Glutamatergic neuron (in vitro differentiated cells): ENCODE data around the gene ZNF438. TPM values are rescaled to one million over a fixed set of nuclear protein-coding genes. Genes with fewer than 3 reads are reported as not detected.

ENCODE experiments used
- DNase-seq: peaks from one replicate; pipeline ENCODE4 v3.0.0; 2022
- H3K27ac Mint-ChIP-seq: one replicate; pipeline ENCODE4 v1.8.0; 2020; ENCODE audit warnings: mild to moderate bottlenecking, mixed read lengths, inconsistent platforms; ENCODE audit not compliant: unreplicated experiment
- H3K27me3 Mint-ChIP-seq: one replicate; pipeline ENCODE4 v1.8.0; 2020; ENCODE audit warnings: mild to moderate bottlenecking, moderate library complexity, mixed read lengths, inconsistent platforms; ENCODE audit not compliant: unreplicated experiment
- H3K36me3 Mint-ChIP-seq: one replicate; pipeline ENCODE4 v1.8.0; 2020; ENCODE audit warnings: mild to moderate bottlenecking, mixed read lengths, inconsistent platforms; ENCODE audit not compliant: unreplicated experiment
- H3K4me1 Mint-ChIP-seq: one replicate; pipeline ENCODE4 v1.8.0; 2020; ENCODE audit warnings: mild to moderate bottlenecking, low read depth, mixed read lengths, inconsistent platforms; ENCODE audit not compliant: unreplicated experiment
- H3K4me3 Mint-ChIP-seq: one replicate; pipeline ENCODE4 v1.8.0; 2020; ENCODE audit warnings: mild to moderate bottlenecking, mixed read lengths, inconsistent platforms; ENCODE audit not compliant: unreplicated experiment
- H3K9me3 Mint-ChIP-seq: one replicate; pipeline ENCODE4 v1.8.0; 2020; ENCODE audit warnings: mild to moderate bottlenecking, moderate library complexity, mixed read lengths, inconsistent platforms; ENCODE audit not compliant: unreplicated experiment
- CTCF ChIP-seq: fragments of 200-600 bp; sonication (generic); IDR thresholded peaks from one replicate; pipeline ENCODE4 v1.5.0; 2021; ENCODE audit not compliant: partially characterized antibody, unreplicated experiment
- total RNA-seq: library from RNA; stranded (reverse); fragmentation: NEBNext Ultra II Directional; extraction: Animal tissue kit (Norgen Biotek cat#: 25700); gene quantifications from one replicate; pipeline ENCODE4 v1.2.1, GENCODE V29; 2021; ENCODE audit not compliant: unreplicated experiment

ZNF438 gene
- total RNA-seq, 1 donor from 2014 or later = 3.5 TPM

DNA sequence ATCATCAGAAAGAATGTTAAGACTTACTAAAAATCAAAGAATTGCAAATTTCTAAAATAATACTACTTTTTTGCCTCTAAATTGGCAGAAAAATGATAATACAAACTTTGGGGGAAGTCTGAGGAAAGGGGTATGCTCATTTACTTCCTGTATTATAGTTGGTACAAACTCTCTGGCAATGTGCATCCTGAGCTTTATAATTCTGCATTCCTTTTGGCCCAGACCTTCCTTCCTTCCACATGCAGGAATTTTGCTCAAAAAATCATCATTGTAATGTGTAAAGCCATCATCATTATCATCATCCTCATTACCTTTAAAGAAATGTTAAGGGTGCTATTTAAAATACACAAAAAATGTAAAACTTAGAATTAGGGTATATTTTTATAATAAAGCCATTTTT lies 148.5 kb downstream of the ZNF438 start:
- Mint-ChIP-seq H3K4me3 (no peak overlapping the region), H3K9me3 (no peaks in the 10 kb centered on the region), H3K27ac (no peak overlapping the region), H3K4me1 (peaks cover 2% of the 10 kb centered on the region), H3K27me3 (no peaks in the 10 kb centered on the region), H3K36me3 (peaks cover 6% of the 10 kb centered on the region)
- DNase-seq = no peak
- TF ChIP-seq CTCF = no peak

GRCh38 chr10:30882281-30882680 lies 149.4 kb downstream of the ZNF438 start:
- Mint-ChIP-seq H3K9me3 (no peaks in the 10 kb centered on the region), H3K27me3 (no peaks in the 10 kb centered on the region), H3K27ac (no peak overlapping the region), H3K4me3 (no peak overlapping the region), H3K4me1 (peaks cover 2% of the 10 kb centered on the region), H3K36me3 (peaks cover 6% of the 10 kb centered on the region)
- no peak for TF ChIP-seq CTCF
- no peak for DNase-seq

DNA sequence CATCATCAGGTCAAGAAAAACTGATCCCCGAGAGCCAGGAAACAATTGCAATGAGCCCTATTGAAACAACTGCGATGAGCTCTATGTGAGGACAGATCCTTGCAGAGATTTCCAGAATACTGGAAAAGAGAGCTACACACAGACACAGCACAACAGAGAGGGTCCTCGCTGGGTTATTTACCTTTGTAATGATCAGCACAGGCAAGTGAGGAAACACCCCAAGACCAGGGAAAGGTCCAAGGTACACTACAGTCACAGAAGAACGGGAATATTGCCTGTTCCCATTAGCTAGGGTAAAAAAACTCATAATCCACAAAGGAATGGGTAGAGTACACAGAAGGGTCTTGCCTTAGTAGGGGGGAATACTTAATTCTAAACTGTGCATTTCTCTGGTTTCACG lies 152.7 kb downstream of the ZNF438 start:
- no peak for DNase-seq
- Mint-ChIP-seq H3K27ac (no peak overlapping the region), H3K36me3 (peaks cover 6% of the 10 kb centered on the region), H3K9me3 (no peaks in the 10 kb centered on the region), H3K27me3 (no peaks in the 10 kb centered on the region), H3K4me1 (peaks cover 2% of the 10 kb centered on the region), H3K4me3 (no peak overlapping the region)
- no peak for TF ChIP-seq CTCF

DNA sequence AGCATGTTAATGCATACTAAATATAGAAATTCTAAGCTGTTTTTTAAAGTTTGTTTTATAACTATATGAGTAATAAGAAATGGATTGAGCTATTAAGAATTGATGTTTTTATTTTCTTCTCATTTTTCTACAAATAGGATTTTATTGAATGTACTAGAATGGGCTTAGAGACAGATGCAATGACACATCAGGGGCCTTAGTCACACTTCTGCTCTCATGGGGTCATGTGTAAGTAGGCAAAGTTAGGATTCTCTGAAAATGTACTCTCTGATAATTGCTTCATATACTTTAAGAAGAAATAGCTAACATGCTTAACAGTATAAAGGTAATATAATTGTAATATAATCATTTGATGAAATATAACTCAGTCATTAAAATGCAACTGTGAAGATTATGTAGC lies 154.6 kb downstream of the ZNF438 start:
- H3K27ac Mint-ChIP-seq = no peak overlapping the region
- no peak for TF ChIP-seq CTCF
- no peak for DNase-seq
- H3K27me3 Mint-ChIP-seq = no peaks in the 10 kb centered on the region
- peaks cover 6% of the 10 kb centered on the region for H3K36me3 Mint-ChIP-seq
- no peaks in the 10 kb centered on the region for H3K9me3 Mint-ChIP-seq
- H3K4me1 Mint-ChIP-seq = peaks cover 3% of the 10 kb centered on the region
- H3K4me3 Mint-ChIP-seq = no peak overlapping the region

GRCh38 chr10:30873411-30873810 lies 158.3 kb downstream of the ZNF438 start:
- no peak for DNase-seq
- Mint-ChIP-seq H3K27ac (no peak overlapping the region), H3K4me3 (no peak overlapping the region), H3K4me1 (peaks cover 16% of the 10 kb centered on the region), H3K9me3 (peaks cover 5% of the 10 kb centered on the region), H3K36me3 (no peaks in the 10 kb centered on the region), H3K27me3 (peaks cover 6% of the 10 kb centered on the region)
- TF ChIP-seq CTCF = no peak
